Endothelial cell of umbilical vein (primary cell): ENCODE data around the gene AP1S2. TPM values are rescaled to one million over a fixed set of nuclear protein-coding genes. Genes with fewer than 3 reads are reported as not detected.

Experiments used
- Bru-seq: library from RNA; stranded (reverse); fragments of 400-500 nt; gene quantifications from one replicate; lab custom pipeline; 2021; lab: Mats Ljungman, UMichigan
- BruChase-seq, 2 experiments: library from RNA; stranded (reverse); fragments of 400-500 nt; gene quantifications; one replicate each; lab custom pipeline; 2021; lab: Mats Ljungman, UMichigan
- BruUV-seq: library from RNA; stranded (reverse); fragments of 400-500 nt; replicated peaks from 2 replicates; lab custom pipeline; 2021; lab: Mats Ljungman, UMichigan
- CTCF ChIA-PET: fragments of 300-600, 350-600 bp; sonication (Branson Sonifier 250); formaldehyde crosslinking; loops from one replicate; lab custom pipeline; 2021; ENCODE audit warnings: antibody characterized with exemption, inconsistent platforms; lab: Charles Lee
- POLR2A ChIA-PET: fragments of 300-600, 350-600 bp; sonication (Branson Sonifier 250); formaldehyde crosslinking; loops from one replicate; lab custom pipeline; 2021; ENCODE audit warnings: antibody characterized with exemption, inconsistent platforms; lab: Charles Lee
- DNase-seq: peaks from one replicate; pipeline ENCODE4 v3.0.0-alpha.2; 2011; ENCODE audit warnings: low read depth, low spot score
- FAIRE-seq: peaks from 2 replicates; lab custom pipeline; 2011; peaks lifted over from hg19 to GRCh38; lab: Jason Lieb, UNC
- H2AFZ ChIP-seq: 2 replicates; pipeline ENCODE4 v1.6.0; 2012; ENCODE audit warnings: low read depth, low read length, control low read depth, inconsistent platforms
- H3K27ac ChIP-seq: 2 replicates; pipeline ENCODE4 v1.5.1; 2011; ENCODE audit warnings: low read depth, mild to moderate bottlenecking, control low read depth, low read length, moderate library complexity; ENCODE audit not compliant: insufficient read depth
- H3K27me3 ChIP-seq, 2 experiments: 2 replicates each; pipeline versions ENCODE4 v1.6.0 to v1.6.1; 2011; ENCODE audit warnings: low read length in 2 of 2, mixed read lengths in 1 of 2; ENCODE audit not compliant: control insufficient read depth in 2 of 2, insufficient read depth in 2 of 2
- H3K36me3 ChIP-seq, 2 experiments: 2 replicates in 1 of 2; 3 replicates in 1 of 2; pipeline ENCODE4 v1.5.1; 2011; ENCODE audit warnings: low read length in 2 of 2, mild to moderate bottlenecking in 1 of 2, moderate library complexity in 1 of 2; ENCODE audit not compliant: control insufficient read depth in 2 of 2, insufficient read depth in 2 of 2; ENCODE audit errors: extremely low read depth in 1 of 2
- H3K4me1 ChIP-seq: 3 replicates; pipeline ENCODE4 v1.5.1; 2011; ENCODE audit warnings: mild to moderate bottlenecking, low read length; ENCODE audit not compliant: control insufficient read depth, insufficient read depth; ENCODE audit errors: extremely low read depth
- H3K4me2 ChIP-seq: 2 replicates; pipeline ENCODE4 v1.6.1; 2011; ENCODE audit warnings: low read length, control low read depth, mixed read lengths; ENCODE audit not compliant: insufficient read depth
- H3K4me3 ChIP-seq, 3 experiments: fragments of 200-600 bp in 1 of 3; sonication (generic), shearing (Covaris generic) in 1 of 3; replicated peaks in 1 of 3; 2 replicates each; pipeline ENCODE4 v1.5.1; 2011 to 2016; ENCODE audit warnings: control low read depth in 3 of 3, low read length in 3 of 3, mild to moderate bottlenecking in 2 of 3, inconsistent platforms in 1 of 3, low read depth in 1 of 3, moderate library complexity in 1 of 3; ENCODE audit not compliant: insufficient read depth in 1 of 3
- H3K79me2 ChIP-seq: 2 replicates; pipeline ENCODE4 v1.6.0; 2012; ENCODE audit warnings: low read length, inconsistent platforms; ENCODE audit not compliant: control insufficient read depth, insufficient read depth
- H3K9ac ChIP-seq: replicated peaks from 2 replicates; pipeline ENCODE3; 2011; ENCODE audit warnings: low read length, control low read depth; ENCODE audit not compliant: insufficient read depth; ENCODE audit errors: extremely low read depth
- H3K9me1 ChIP-seq: replicated peaks from 3 replicates; pipeline ENCODE4 v1.6.0; 2011; ENCODE audit warnings: mild to moderate bottlenecking, low read length; ENCODE audit not compliant: control insufficient read depth, insufficient read depth; ENCODE audit errors: extremely low read depth
- H3K9me3 ChIP-seq: replicated peaks from 2 replicates; pipeline ENCODE4 v1.5.1; 2012; ENCODE audit warnings: low read length, inconsistent platforms; ENCODE audit not compliant: control insufficient read depth, insufficient read depth
- H4K20me1 ChIP-seq: replicated peaks from 2 replicates; pipeline ENCODE3; 2011; ENCODE audit warnings: mild to moderate bottlenecking, low read length; ENCODE audit not compliant: control insufficient read depth, insufficient read depth; ENCODE audit errors: extremely low read depth
- JUN ChIP-seq: IDR thresholded peaks from 2 replicates; pipeline ENCODE4 v1.6.1; 2011; ENCODE audit warnings: borderline replicate concordance, low read depth; ENCODE audit not compliant: insufficient read length, insufficient read depth
- POLR2AphosphoS5 ChIP-seq: IDR thresholded peaks from 2 replicates; pipeline ENCODE4 v1.6.1; 2012; ENCODE audit warnings: low read depth, mild to moderate bottlenecking, control low read depth, low read length, moderate library complexity; ENCODE audit not compliant: insufficient read depth
- dilution Hi-C: fragments of 300-500 bp; cut with MboI; formaldehyde crosslinking; loops from one replicate; pipeline ENCODE4 v1.15.0; 2019; ENCODE audit warnings: low sequenced_read_pairs; ENCODE audit not compliant: extremely low pct_ligation_motif_present
- intact Hi-C: fragments of 100-400 bp; cut with micrococcal nuclease; formaldehyde crosslinking; loops from one replicate; pipeline ENCODE4 v1.10.0; 2022
- long read RNA-seq: library from polyadenylated mRNA; stranded (forward); transcript quantifications from one replicate; pipeline ENCODE4 v2.0.0, GENCODE V29; 2021
- polyA minus RNA-seq, 3 experiments: library from RNA; depleted of rRNA, polyadenylated mRNA; stranded (reverse); fragments of >200 nt; gene quantifications; 1 replicate in 1 of 3; 2 replicates in 2 of 3; pipeline ENCODE4 v1.2.3, GENCODE V29; 2011
- polyA plus RNA-seq, 4 experiments: library from polyadenylated mRNA; depleted of rRNA in 3 of 4; stranded (reverse) in 3 of 4; unstranded in 1 of 4; fragments of >200 nt; gene quantifications; 2 replicates each; pipeline versions ENCODE4 v1.2.1 to v1.2.3, GENCODE V29; 2011 to 2012; ENCODE audit warnings: missing spikeins in 1 of 4
- total RNA-seq: library from RNA; stranded (reverse); gene quantifications from 2 replicates; pipeline ENCODE4 v1.2.3, GENCODE V29; 2021
- TF ChIP-seq, protein P1 (sequence below), 2 donors: IDR thresholded peaks; 1 replicate in 1 of 2; 2 replicates in 1 of 2; pipeline ENCODE4 v1.5.1; 2011; ENCODE audit warnings: low read length in 2 of 2, mild to moderate bottlenecking in 2 of 2, moderate library complexity in 2 of 2, control low read depth in 1 of 2, inconsistent platforms in 1 of 2, low read depth in 1 of 2; ENCODE audit not compliant: insufficient read depth in 1 of 2; ENCODE audit errors: extremely low read depth in 1 of 2
- TF ChIP-seq, protein P2 (sequence below): IDR thresholded peaks from 2 replicates; pipeline ENCODE4 v1.6.1; 2011; ENCODE audit not compliant: insufficient read depth, insufficient read length

AP1S2 gene
- 25.0 and 37.3 TPM in 2 replicates for total RNA-seq
- polyA plus RNA-seq = 12.5 and 21.0 TPM in 2 replicates
- polyA plus RNA-seq (2011; cell fraction: cytosol; rRNA removed) = 25.1 and 25.6 TPM in 2 replicates
- polyA plus RNA-seq (2011; cell fraction: nucleus; rRNA removed) = 16.1 and 24.4 TPM in 2 replicates
- polyA plus RNA-seq (2012) = 24.2 and 36.3 TPM in 2 replicates
- polyA minus RNA-seq = 24.4 and 46.8 TPM in 2 replicates
- polyA minus RNA-seq (2011; cell fraction: cytosol; rRNA and poly(A)+ RNA removed) = 6.8 TPM
- 13.6 and 13.7 TPM in 2 replicates for polyA minus RNA-seq (2011; cell fraction: nucleus; rRNA and poly(A)+ RNA removed)
- Bru-seq, nascent RNA = percentile 71 among the genes with signal in this experiment
- BruChase-seq, experiment 1, labeled RNA remaining after a 6-hour chase = percentile 80 among the genes with signal in this experiment
- BruChase-seq, experiment 2, labeled RNA remaining after a 2-hour chase = percentile 78 among the genes with signal in this experiment
- long read RNA-seq, transcript AP1S2-201 (5 exons, 2,237 nt) = major isoform, 129 of 142 reads
- long read RNA-seq, partial matches to known transcripts = 3 of 142 reads
- long read RNA-seq, other reads (novel, unspliced or antisense) = 9 of 142 reads

DNA sequence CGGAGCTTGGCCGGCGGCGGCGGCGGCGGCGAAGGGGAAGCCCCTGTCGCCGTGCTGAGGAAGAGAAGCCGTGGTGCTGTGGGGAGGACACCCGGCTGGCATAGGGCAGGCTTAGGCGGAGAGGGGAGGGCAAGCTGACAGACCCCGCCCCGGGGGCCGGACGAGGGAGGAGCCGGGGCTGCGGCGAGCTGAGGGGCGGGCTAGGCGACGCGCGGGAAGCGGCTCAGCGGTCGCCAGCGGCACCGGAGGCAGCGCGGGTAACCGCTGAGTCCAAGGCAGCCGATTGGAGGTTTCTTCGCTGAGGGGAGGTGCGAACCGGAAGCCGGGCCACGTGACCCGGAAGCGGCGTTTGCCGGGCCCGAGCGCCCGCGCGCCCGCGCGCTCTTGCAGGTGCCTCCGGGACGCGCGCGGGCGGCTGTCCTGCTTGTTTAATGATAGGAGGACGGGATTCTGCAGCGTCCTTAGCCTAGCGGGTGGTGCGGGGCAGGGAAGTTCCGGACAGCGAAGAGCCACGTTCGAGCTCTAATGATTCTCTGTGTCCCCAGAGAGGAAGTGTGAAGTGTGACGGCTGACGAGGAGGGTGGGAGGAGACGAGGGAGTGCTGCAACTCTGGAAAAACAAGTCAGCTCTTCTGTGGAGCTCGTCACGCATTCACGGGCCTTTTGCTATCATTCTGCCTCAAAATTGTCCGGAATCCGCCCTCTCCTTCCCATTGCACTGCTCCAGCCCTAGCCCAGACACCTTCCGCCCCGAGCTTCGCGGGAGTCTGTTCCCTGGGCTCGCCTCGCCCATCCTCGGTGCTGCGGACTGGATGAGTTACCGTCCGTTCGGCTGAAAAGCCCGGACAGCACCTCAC lies at the start of gene AP1S2:
Gene AP1S2 (minus strand): TSS at position 102 of the 856 bp plus-strand sequence. CDS start 2,289 bp downstream, outside the sequence.
- Histone ChIP-seq H4K20me1 (no peaks in the 10 kb centered on the region), H3K79me2 (peaks cover 5% of the 10 kb centered on the region), H3K27ac (peak within 1 kb of the TSS; percentile 21), H3K9me3 (no peaks in the 10 kb centered on the region), H3K4me2 (peak within 1 kb of the TSS; percentile 81), H3K36me3 (no peaks in the 10 kb centered on the region), H2AFZ (peak within 1 kb of the TSS; percentile 45), H3K9ac (peak within 1 kb of the TSS; percentile 60), H3K27me3 (no peaks in the 10 kb centered on the region), H3K4me3 (peak within 1 kb of the TSS; percentile 17 to 84 (median 79)), H3K4me1 (peaks cover 14% of the 10 kb centered on the region), H3K9me1 (no peaks in the 10 kb centered on the region)
- CTCF ChIA-PET = interaction anchor here (0.7 to 1.3 kb wide), 2 partner anchors 117 to 357 kb away, joined by 3 to 5 read pairs; no protein-coding TSS in a partner anchor
- POLR2A ChIA-PET = no interaction called here
- intact Hi-C loops (loop anchor here (1.0 to 10.0 kb wide), 6 partner anchors 62 to 1880 kb away; partner anchors contain the start of gene SCML1), dilution Hi-C loops (no loop called here)
- DNase-seq = peak; percentile 95
- BruUV-seq = TSS peak; percentile 14
- TF ChIP-seq JUN (no peak), POLR2AphosphoS5 (peak; percentile 53)
- TF ChIP-seq, protein P1, sequence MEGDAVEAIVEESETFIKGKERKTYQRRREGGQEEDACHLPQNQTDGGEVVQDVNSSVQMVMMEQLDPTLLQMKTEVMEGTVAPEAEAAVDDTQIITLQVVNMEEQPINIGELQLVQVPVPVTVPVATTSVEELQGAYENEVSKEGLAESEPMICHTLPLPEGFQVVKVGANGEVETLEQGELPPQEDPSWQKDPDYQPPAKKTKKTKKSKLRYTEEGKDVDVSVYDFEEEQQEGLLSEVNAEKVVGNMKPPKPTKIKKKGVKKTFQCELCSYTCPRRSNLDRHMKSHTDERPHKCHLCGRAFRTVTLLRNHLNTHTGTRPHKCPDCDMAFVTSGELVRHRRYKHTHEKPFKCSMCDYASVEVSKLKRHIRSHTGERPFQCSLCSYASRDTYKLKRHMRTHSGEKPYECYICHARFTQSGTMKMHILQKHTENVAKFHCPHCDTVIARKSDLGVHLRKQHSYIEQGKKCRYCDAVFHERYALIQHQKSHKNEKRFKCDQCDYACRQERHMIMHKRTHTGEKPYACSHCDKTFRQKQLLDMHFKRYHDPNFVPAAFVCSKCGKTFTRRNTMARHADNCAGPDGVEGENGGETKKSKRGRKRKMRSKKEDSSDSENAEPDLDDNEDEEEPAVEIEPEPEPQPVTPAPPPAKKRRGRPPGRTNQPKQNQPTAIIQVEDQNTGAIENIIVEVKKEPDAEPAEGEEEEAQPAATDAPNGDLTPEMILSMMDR (IDR thresholded peaks at IDR 0.05; ENCODE audit: extremely low read depth in 1 of 2, insufficient read depth in 1 of 2, low read depth in 1 of 2, low read length in 2 of 2) = no peak
- TF ChIP-seq, protein P2, sequence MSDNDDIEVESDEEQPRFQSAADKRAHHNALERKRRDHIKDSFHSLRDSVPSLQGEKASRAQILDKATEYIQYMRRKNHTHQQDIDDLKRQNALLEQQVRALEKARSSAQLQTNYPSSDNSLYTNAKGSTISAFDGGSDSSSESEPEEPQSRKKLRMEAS = peak; percentile 63
- peak; percentile 71 for FAIRE-seq
